Lower lobe of right lung (tissue), 2 donors: Measurements from ENCODE around the gene RFTN1. TPM values are rescaled to one million over a fixed set of nuclear protein-coding genes. Genes with fewer than 3 reads are reported as not detected.
A peak's percentile ranks its signal among the peaks of the same experiment; 100 is the strongest.

Experiments used
- ATAC-seq, 2 donors: fragments of 200-7000 bp; cut with Tn5 transposase; one replicate each; pipeline ENCODE4 v1.9.1; 2020 to 2022; ENCODE audit warnings: mild to moderate bottlenecking in 2 of 2, moderate library complexity in 2 of 2
- DNase-seq: peaks from one replicate; pipeline ENCODE4 v3.0.0-alpha.2; 2020
- H3K27ac ChIP-seq: fragments of 200-600 bp; one replicate; pipeline ENCODE4 v1.8.0; 2022
- H3K27me3 ChIP-seq: fragments of 200-600 bp; one replicate; pipeline ENCODE4 v1.8.0; 2022; ENCODE audit warnings: low read depth
- H3K36me3 ChIP-seq: fragments of 200-600 bp; one replicate; pipeline ENCODE4 v1.8.0; 2022; ENCODE audit warnings: mild to moderate bottlenecking
- H3K4me1 ChIP-seq: fragments of 200-600 bp; one replicate; pipeline ENCODE4 v1.8.0; 2022
- H3K4me3 ChIP-seq: fragments of 200-600 bp; one replicate; pipeline ENCODE4 v1.8.0; 2022; ENCODE audit warnings: mild to moderate bottlenecking
- H3K9me3 ChIP-seq: fragments of 200-600 bp; one replicate; pipeline ENCODE4 v1.8.0; 2022
- CTCF ChIP-seq: fragments of 200-600 bp; IDR thresholded peaks from one replicate; pipeline ENCODE4 v1.8.0; 2022; ENCODE audit warnings: antibody characterized with exemption, mild to moderate bottlenecking
- intact Hi-C: fragments of 100-400 bp; cut with DNase I; formaldehyde crosslinking; loops from one replicate; pipeline ENCODE4 v1.11.0; 2022
- total RNA-seq: library from RNA; stranded (reverse); fragmentation: NEBNext Ultra II Directional; extraction: Animal tissue kit (Norgen Biotek cat#: 25700); gene quantifications from one replicate; pipeline ENCODE4 v1.2.1, GENCODE V29; 2021
- donor health status: DM: no; HTN: yes; CAD: no; lungs with severe emphysema.

RFTN1 gene
- total RNA-seq, 1 donor from 2014 or later, result 58.2 TPM

GRCh38 chr3:16401273-16401672 lies 112.2 kb downstream of the RFTN1 start:
- no peak for TF ChIP-seq CTCF
- H3K9me3 ChIP-seq, result no peaks in the 10 kb centered on the region
- no peak overlapping the region for H3K4me3 ChIP-seq
- no peak overlapping the region for H3K27ac ChIP-seq
- ATAC-seq, result no peak
- no peak for DNase-seq
- intact Hi-C loops, result no loop called here
- no peaks in the 10 kb centered on the region for H3K27me3 ChIP-seq
- peaks cover 25% of the 10 kb centered on the region for H3K4me1 ChIP-seq
- no peaks in the 10 kb centered on the region for H3K36me3 ChIP-seq

DNA sequence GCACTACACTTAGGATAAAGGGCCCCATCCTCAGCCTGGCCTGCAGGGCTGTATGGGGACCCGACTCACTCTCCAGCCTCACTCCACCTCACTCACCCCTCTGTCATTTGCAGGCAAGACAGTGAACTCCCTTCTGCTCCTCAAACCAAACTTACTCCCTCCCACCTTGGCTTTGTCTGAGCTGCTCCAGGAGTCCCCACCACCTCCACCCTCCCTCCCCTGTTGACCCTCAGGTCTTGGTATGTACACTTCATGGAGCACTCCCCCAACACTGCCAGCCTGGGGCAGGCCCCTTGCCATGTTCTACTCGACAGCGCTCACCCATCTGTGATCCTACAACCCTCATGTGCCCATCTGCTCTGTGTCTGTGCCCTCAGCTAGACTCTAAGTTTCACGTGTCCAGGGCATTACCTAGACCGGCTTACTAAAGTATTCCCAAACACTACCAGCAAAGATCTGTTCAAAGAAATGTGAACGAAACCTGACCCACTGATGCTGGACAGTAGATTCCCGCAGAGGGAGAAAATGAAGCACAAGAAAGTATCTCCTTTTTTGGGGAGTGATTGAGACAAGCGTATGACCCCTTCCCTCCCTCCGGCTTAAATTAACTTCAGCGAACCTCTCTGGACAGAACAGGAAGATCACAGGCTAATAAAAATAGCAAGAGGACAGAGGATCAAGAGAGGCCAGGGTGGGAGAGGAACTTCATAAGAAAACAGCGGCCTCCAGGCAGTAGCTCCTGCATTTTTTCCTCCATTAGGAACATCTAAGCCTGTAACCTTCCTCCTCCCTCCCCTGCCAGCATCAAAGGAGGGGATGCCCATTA lies 113.2 kb downstream of the RFTN1 start:
- H3K4me1 ChIP-seq, result peaks cover 28% of the 10 kb centered on the region
- H3K36me3 ChIP-seq, result no peaks in the 10 kb centered on the region
- no peaks in the 10 kb centered on the region for H3K9me3 ChIP-seq
- TF ChIP-seq CTCF, result no peak
- peak overlapping the region; percentile 14 for H3K27ac ChIP-seq
- no peaks in the 10 kb centered on the region for H3K27me3 ChIP-seq
- no peak overlapping the region for H3K4me3 ChIP-seq
- ATAC-seq (peak; percentile 4 to 22), DNase-seq (no peak)
- intact Hi-C loops, result no loop called here

DNA sequence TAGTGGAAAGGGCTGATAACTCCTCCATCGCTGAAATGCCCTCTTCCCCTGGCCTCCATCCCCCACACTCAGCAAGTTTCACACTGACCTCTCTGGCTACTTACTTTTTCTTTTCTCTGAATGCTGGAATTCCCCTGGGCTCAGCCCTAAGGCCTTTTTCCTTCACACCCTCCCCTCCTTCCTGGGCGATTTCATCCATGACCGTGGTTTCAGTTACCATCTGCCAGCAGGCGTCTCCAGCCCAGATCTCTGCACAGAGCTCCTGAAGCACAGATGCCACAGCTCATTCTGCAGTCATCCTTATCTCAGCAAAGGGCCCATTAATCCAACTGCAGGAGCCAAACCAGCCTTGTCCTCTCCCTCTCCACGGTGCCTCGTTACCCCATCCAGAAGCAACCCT lies 114.0 kb downstream of the RFTN1 start:
- Histone ChIP-seq H3K4me3 (no peak overlapping the region), H3K9me3 (no peaks in the 10 kb centered on the region), H3K4me1 (peaks cover 28% of the 10 kb centered on the region), H3K27ac (peak overlapping the region; percentile 14), H3K27me3 (no peaks in the 10 kb centered on the region), H3K36me3 (no peaks in the 10 kb centered on the region)
- TF ChIP-seq CTCF, result no peak
- intact Hi-C loops, result no loop called here
- ATAC-seq (peak; percentile 70 to 77), DNase-seq (no peak)

DNA sequence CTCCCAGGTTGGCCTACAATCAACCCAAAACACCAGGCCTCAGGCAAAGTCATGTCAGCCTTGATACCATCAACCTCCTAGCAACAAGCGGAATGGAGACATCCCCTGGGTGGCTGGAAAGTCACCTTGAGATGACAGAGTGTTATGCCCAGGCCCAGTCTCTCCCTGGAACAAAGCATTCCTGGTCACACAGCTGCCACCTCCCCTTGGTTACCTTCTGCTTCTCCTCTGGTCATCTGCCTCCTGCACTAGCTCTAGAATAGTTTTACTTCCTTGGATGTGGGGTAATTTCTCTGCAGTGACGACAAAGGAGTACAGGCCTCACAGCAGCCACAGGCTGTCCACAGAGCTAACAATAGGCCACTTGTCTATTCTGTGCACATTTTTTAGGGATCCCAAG lies 114.9 kb downstream of the RFTN1 start:
- no peaks in the 10 kb centered on the region for H3K27me3 ChIP-seq

DNA sequence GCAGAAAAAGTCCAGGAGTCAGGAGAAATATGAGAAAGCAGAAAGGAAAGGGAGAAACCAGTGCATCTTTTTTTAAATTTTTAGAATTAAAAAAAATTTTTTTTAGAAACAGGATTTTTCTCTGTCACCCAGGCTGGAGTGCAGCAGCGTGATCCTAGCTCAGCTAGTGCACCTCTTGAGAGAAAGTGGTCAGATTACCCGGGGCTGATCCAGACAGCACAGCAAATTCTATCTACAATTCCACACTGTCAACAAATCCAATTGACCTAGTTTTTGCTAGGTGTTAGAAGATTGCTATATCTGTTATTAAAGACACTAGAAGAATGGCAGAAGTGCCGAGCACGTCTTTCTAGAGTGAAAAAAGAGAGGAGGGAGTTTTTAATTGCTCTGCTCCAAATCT lies 117.3 kb downstream of the RFTN1 start:
- no peaks in the 10 kb centered on the region for H3K36me3 ChIP-seq
- no peak for DNase-seq
- H3K4me3 ChIP-seq, result no peak overlapping the region
- no peaks in the 10 kb centered on the region for H3K9me3 ChIP-seq
- ATAC-seq, result peak in 1 of 2 donors; percentile 60
- TF ChIP-seq CTCF, result no peak
- no peak overlapping the region for H3K27ac ChIP-seq
- intact Hi-C loops, result no loop called here
- H3K27me3 ChIP-seq, result no peaks in the 10 kb centered on the region
- peaks cover 27% of the 10 kb centered on the region for H3K4me1 ChIP-seq

More for the DNA sequence above, 114.9 kb downstream of the RFTN1 start:
- H3K4me1 ChIP-seq, result peaks cover 28% of the 10 kb centered on the region
- no peak for TF ChIP-seq CTCF
- no peak overlapping the region for H3K27ac ChIP-seq
- intact Hi-C loops, result no loop called here
- peak in 1 of 2 donors; percentile 9 for ATAC-seq
- no peaks in the 10 kb centered on the region for H3K9me3 ChIP-seq
- H3K36me3 ChIP-seq, result no peaks in the 10 kb centered on the region
- H3K4me3 ChIP-seq, result no peak overlapping the region
- no peak for DNase-seq
